Peyer's patch (tissue), 4 donors: ENCODE data around the gene DOCK6. TPM values are rescaled to one million over a fixed set of nuclear protein-coding genes. Genes with fewer than 3 reads are reported as not detected.
A peak's percentile ranks its signal among the peaks of the same experiment; 100 is the strongest.

ENCODE experiments used
- DNase-seq, 3 donors: peaks; one replicate each; pipeline ENCODE4 v3.0.0-alpha.2; 2017 to 2019
- H3K27ac ChIP-seq, 4 donors: fragments of 200-600 bp; sonication (generic); one replicate each; pipeline ENCODE4 v1.5.1; 2016 to 2019
- H3K27me3 ChIP-seq, 2 donors: fragments of 200-600 bp; sonication (generic); one replicate each; pipeline ENCODE4 v1.5.1; 2019
- H3K36me3 ChIP-seq, 3 donors: fragments of 200-600 bp; sonication (generic); one replicate each; pipeline ENCODE4 v1.5.1; 2016 to 2019
- H3K4me1 ChIP-seq, 4 donors: fragments of 200-600 bp; sonication (generic); one replicate each; pipeline ENCODE4 v1.5.1; 2016 to 2019
- H3K4me3 ChIP-seq, 4 donors: fragments of 200-600 bp; sonication (generic); 1 replicate in 3 of 4; 2 replicates in 1 of 4; pipeline ENCODE4 v1.5.1; 2016 to 2019; ENCODE audit warnings: mild to moderate bottlenecking in 1 of 4
- H3K9me3 ChIP-seq, 4 donors: fragments of 200-600 bp; sonication (generic); one replicate each; pipeline ENCODE4 v1.5.1; 2016 to 2019; ENCODE audit warnings: mild to moderate bottlenecking in 1 of 4
- CTCF ChIP-seq, 6 experiments: fragments of 450-650 bp in 4 of 6; fragments of 200-600 bp in 2 of 6; sonication (generic) in 1 of 6; IDR thresholded peaks; one replicate each; pipeline ENCODE4 v1.5.1; 2017 to 2019; ENCODE audit warnings: antibody characterized with exemption in 6 of 6, mild to moderate bottlenecking in 3 of 6, moderate library complexity in 1 of 6
- POLR2A ChIP-seq, 2 donors: fragments of 450-650 bp; IDR thresholded peaks; one replicate each; pipeline ENCODE4 v1.5.1; 2017; ENCODE audit warnings: antibody characterized with exemption in 2 of 2, mild to moderate bottlenecking in 2 of 2, moderate library complexity in 2 of 2
- total RNA-seq, 4 donors: library from RNA; depleted of rRNA; stranded (reverse); fragments of >200 nt; gene quantifications; one replicate each; pipeline ENCODE4 v1.1.0, GENCODE V29; 2016

DOCK6 gene
- total RNA-seq, 4 donors from 2014 or later, result 66.4 to 194 (median 157) TPM

GRCh38 chr19:11227195-11227886, 35.0 kb downstream of the DOCK6 start:
- no peak for DNase-seq
- peak in 1 of 6 experiments; percentile 11 for TF ChIP-seq CTCF (IDR thresholded peaks at IDR 0.05)
- TF ChIP-seq POLR2A (IDR thresholded peaks at IDR 0.05), result no peak
- peaks cover 0 to 30% (median 0%) of the 10 kb centered on the region in 3 donors for H3K36me3 ChIP-seq
- H3K4me1 ChIP-seq, result no peaks in the 10 kb centered on the region
- H3K9me3 ChIP-seq, result no peaks in the 10 kb centered on the region
- no peak overlapping the region for H3K27ac ChIP-seq
- no peaks in the 10 kb centered on the region for H3K27me3 ChIP-seq
- H3K4me3 ChIP-seq, result no peak overlapping the region

- H3K27ac ChIP-seq, result no peak overlapping the region
- H3K27me3 ChIP-seq, result no peaks in the 10 kb centered on the region
- H3K4me1 ChIP-seq, result no peaks in the 10 kb centered on the region
- no peak for DNase-seq
- peaks cover 0 to 3% (median 0%) of the 10 kb centered on the region in 4 donors for H3K9me3 ChIP-seq
- TF ChIP-seq POLR2A (IDR thresholded peaks at IDR 0.05) (no peak), CTCF (IDR thresholded peaks at IDR 0.05) (no peak)
- H3K36me3 ChIP-seq, result peaks cover 0 to 30% (median 0%) of the 10 kb centered on the region in 3 donors
- H3K4me3 ChIP-seq, result no peak overlapping the region
Measured at GRCh38 chr19:11226716-11227166, 35.6 kb downstream of the DOCK6 start.

- Histone ChIP-seq H3K4me3 (no peak overlapping the region), H3K4me1 (no peaks in the 10 kb centered on the region), H3K27ac (no peak overlapping the region), H3K27me3 (no peaks in the 10 kb centered on the region), H3K9me3 (peaks cover 0 to 4% (median 0%) of the 10 kb centered on the region in 4 donors), H3K36me3 (peaks cover 0 to 33% (median 8%) of the 10 kb centered on the region in 3 donors)
- DNase-seq, result no peak
- TF ChIP-seq CTCF (IDR thresholded peaks at IDR 0.05) (no peak), POLR2A (IDR thresholded peaks at IDR 0.05) (no peak)
Measured at GRCh38 chr19:11225815-11226214, 36.5 kb downstream of the DOCK6 start.

- TF ChIP-seq POLR2A (IDR thresholded peaks at IDR 0.05), result no peak
- no peak for TF ChIP-seq CTCF (IDR thresholded peaks at IDR 0.05)
- H3K4me3 ChIP-seq, result no peak overlapping the region
- no peaks in the 10 kb centered on the region for H3K4me1 ChIP-seq
- no peak for DNase-seq
- H3K9me3 ChIP-seq, result peaks cover 0 to 4% (median 0%) of the 10 kb centered on the region in 4 donors
- peaks cover 0 to 33% (median 8%) of the 10 kb centered on the region in 3 donors for H3K36me3 ChIP-seq
- no peak overlapping the region for H3K27ac ChIP-seq
- no peaks in the 10 kb centered on the region for H3K27me3 ChIP-seq
Measured at GRCh38 chr19:11225172-11225571, 37.2 kb downstream of the DOCK6 start.

GRCh38 chr19:11224429-11224828, 37.9 kb downstream of the DOCK6 start:
- Histone ChIP-seq H3K4me3 (no peak overlapping the region), H3K27me3 (no peaks in the 10 kb centered on the region), H3K4me1 (no peaks in the 10 kb centered on the region), H3K36me3 (peaks cover 0 to 33% (median 8%) of the 10 kb centered on the region in 3 donors), H3K27ac (no peak overlapping the region), H3K9me3 (peaks cover 0 to 4% (median 0%) of the 10 kb centered on the region in 4 donors)
- DNase-seq, result no peak
- no peak for TF ChIP-seq POLR2A (IDR thresholded peaks at IDR 0.05)
- TF ChIP-seq CTCF (IDR thresholded peaks at IDR 0.05), result no peak
